SK-N-SH (cell line): ENCODE data around the gene IAPP.

Source experiments
- ELF1 ChIP-seq: IDR thresholded peaks from 2 replicates; pipeline ENCODE4 v1.4.0; 2012
- EP300 ChIP-seq, 2 experiments: IDR thresholded peaks; 2 replicates each; pipeline versions ENCODE4 v1.4.0 to v1.6.1; 2012; ENCODE audit warnings: borderline replicate concordance in 1 of 2, low read depth in 1 of 2, low read length in 1 of 2
- EZH2phosphoT487 ChIP-seq: fragments of 200-600 bp; sonication (generic); IDR thresholded peaks from 2 replicates; pipeline ENCODE4 v1.6.1; 2017; ENCODE audit warnings: low read depth, mixed run types, mild to moderate bottlenecking, antibody characterized with exemption, moderate library complexity, borderline replicate concordance
- FOXM1 ChIP-seq: IDR thresholded peaks from 2 replicates; pipeline ENCODE4 v1.4.0; 2012; ENCODE audit warnings: low read depth, mild to moderate bottlenecking
- POLR2AphosphoS5 ChIP-seq: IDR thresholded peaks from 2 replicates; pipeline ENCODE4 v1.6.1; 2012; ENCODE audit warnings: low read depth, low read length
- RAD21 ChIP-seq: IDR thresholded peaks from 2 replicates; pipeline ENCODE4 v1.6.1; 2012; ENCODE audit warnings: mild to moderate bottlenecking, low read length
- RCOR1 ChIP-seq: fragments of 150-350 bp; IDR thresholded peaks from 2 replicates; pipeline ENCODE4 v1.6.1; 2017; ENCODE audit warnings: antibody characterized with exemption, low read length
- TAF1 ChIP-seq: IDR thresholded peaks from 2 replicates; pipeline ENCODE4 v1.6.1; 2012; ENCODE audit warnings: low read depth, mild to moderate bottlenecking, low read length, moderate library complexity, borderline replicate concordance
- ZBTB33 ChIP-seq: IDR thresholded peaks from 2 replicates; pipeline ENCODE4 v1.4.0; 2012; ENCODE audit warnings: low read depth, borderline replicate concordance
- TF ChIP-seq, protein P1 (sequence below): fragments of 200-600 bp; sonication (generic); IDR thresholded peaks from 2 replicates; pipeline ENCODE4 v1.6.1; 2017; ENCODE audit warnings: antibody characterized with exemption, mild to moderate bottlenecking, moderate library complexity

GRCh38 chr12:21340403-21340802 is 32.3 kb upstream of the IAPP start:
- TF ChIP-seq TAF1 (no peak), ELF1 (no peak), EZH2phosphoT487 (no peak), ZBTB33 (no peak), FOXM1 (no peak), POLR2AphosphoS5 (no peak), EP300 (IDR thresholded peaks at IDR 0.05; ENCODE audit: borderline replicate concordance in 1 of 2, low read depth in 1 of 2, low read length in 1 of 2) (no peak), RCOR1 (no peak), RAD21 (no peak)
- TF ChIP-seq, protein P1, sequence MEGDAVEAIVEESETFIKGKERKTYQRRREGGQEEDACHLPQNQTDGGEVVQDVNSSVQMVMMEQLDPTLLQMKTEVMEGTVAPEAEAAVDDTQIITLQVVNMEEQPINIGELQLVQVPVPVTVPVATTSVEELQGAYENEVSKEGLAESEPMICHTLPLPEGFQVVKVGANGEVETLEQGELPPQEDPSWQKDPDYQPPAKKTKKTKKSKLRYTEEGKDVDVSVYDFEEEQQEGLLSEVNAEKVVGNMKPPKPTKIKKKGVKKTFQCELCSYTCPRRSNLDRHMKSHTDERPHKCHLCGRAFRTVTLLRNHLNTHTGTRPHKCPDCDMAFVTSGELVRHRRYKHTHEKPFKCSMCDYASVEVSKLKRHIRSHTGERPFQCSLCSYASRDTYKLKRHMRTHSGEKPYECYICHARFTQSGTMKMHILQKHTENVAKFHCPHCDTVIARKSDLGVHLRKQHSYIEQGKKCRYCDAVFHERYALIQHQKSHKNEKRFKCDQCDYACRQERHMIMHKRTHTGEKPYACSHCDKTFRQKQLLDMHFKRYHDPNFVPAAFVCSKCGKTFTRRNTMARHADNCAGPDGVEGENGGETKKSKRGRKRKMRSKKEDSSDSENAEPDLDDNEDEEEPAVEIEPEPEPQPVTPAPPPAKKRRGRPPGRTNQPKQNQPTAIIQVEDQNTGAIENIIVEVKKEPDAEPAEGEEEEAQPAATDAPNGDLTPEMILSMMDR: no peak
